Uterus (tissue), 2 donors: Measurements from ENCODE around the gene MICU2.

Experiments
- CTCF ChIP-seq, 4 experiments: fragments of 200-600 bp in 2 of 4; fragments of 450-650 bp in 2 of 4; sonication (generic) in 2 of 4; IDR thresholded peaks; one replicate each; pipeline ENCODE4 v1.5.1; 2016 to 2019; ENCODE audit warnings: antibody characterized with exemption in 4 of 4, mild to moderate bottlenecking in 2 of 4, moderate library complexity in 1 of 4
- POLR2A ChIP-seq, 2 donors: fragments of 450-650 bp; IDR thresholded peaks; one replicate each; pipeline ENCODE4 v1.6.1; 2016; ENCODE audit warnings: antibody characterized with exemption in 2 of 2, mild to moderate bottlenecking in 1 of 2, moderate library complexity in 1 of 2

- no peak for TF ChIP-seq CTCF (IDR thresholded peaks at IDR 0.05)
- no peak for TF ChIP-seq POLR2A (IDR thresholded peaks at IDR 0.05)
These were observed 86.4 kb downstream of the MICU2 start for GRCh38 chr13:21517576-21517975.
